SKM-1 treated with dmso at 0.1 percent for 144 hours (cell line): ENCODE data around the gene DBT.
"Not testable (repeated sequence)": the region's sequence is repeated elsewhere in the genome, so short reads cannot be mapped to it uniquely, and the experiment has no call there.

Experiments used
- DNase-seq: peaks from one replicate; lab custom pipeline; 2025; ENCODE audit not compliant: unreplicated experiment; lab: John Stamatoyannopoulos, UW

The DBT gene

DNA sequence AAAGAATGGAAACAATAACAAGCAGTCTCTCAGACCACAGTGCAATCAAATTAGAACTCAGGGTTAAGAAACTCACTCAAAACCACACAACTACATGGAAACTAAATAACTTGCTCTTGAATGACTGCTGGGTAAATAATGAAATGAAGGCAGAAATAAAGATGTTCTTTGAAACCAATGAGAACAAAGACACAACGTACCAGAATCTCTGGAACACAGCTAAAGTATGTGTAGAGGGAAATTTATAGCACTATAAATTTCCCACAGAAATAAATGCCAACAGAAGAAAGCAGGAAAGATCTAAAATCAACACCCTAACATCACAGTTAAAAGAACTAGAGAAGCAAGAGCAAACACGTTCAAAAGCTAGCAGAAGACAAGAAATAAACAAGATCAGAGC, 46.9 kb downstream of the DBT start:
- DNase-seq: not testable (repeated sequence)

DNA sequence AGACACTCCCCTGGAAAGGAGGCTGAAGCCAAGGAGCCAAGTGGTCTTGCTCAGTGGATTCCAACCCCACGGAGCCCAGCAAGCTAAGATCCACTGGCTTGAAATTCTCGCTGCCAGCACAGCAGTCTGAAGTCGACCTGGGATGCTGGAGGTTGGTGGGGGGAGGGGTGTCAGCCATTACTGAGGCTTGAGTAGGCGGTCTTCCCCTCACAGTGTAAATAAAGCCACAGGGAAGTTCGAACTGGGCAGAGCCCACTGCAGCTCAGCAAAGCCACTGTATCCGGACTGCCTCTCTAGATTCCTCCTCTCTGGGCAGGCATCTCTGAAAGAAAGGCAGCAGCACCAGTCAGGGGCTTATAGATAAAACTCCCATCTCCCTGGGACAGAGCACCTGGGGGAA, 49.6 kb downstream of the DBT start:
- not testable (repeated sequence) for DNase-seq

GRCh38 chr1:100198596-100198995, 51.0 kb downstream of the DBT start:
- no peak for DNase-seq

GRCh38 chr1:100188617-100189016, 61.0 kb downstream of the DBT start:
- DNase-seq: peak; percentile 9

- peak; percentile 9 for DNase-seq
Observed at GRCh38 chr1:100187912-100188311, 61.7 kb downstream of the DBT start.

- DNase-seq: peak; percentile 64
Observed at GRCh38 chr1:100184536-100184935, 65.1 kb downstream of the DBT start.

DNA sequence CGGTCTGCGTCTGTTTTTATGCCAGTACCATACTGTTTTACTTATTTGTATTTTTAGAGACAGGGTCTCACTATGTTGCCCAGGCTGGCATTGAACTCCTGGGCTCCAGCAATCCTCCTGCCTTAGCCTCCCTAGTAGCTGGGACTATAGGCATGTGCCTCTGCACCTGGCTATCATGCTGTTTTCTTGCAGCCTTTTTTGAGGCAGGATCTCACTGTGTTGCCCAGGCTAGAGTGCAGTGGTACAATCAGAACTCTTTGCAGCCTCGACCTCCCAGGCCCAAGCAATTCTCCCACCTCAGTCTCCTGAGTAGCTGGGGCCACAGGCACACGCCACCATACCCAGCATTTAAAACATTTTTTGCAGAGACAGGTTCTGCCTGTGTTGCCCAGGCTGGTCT, 66.3 kb downstream of the DBT start:
- no peak for DNase-seq

DNA sequence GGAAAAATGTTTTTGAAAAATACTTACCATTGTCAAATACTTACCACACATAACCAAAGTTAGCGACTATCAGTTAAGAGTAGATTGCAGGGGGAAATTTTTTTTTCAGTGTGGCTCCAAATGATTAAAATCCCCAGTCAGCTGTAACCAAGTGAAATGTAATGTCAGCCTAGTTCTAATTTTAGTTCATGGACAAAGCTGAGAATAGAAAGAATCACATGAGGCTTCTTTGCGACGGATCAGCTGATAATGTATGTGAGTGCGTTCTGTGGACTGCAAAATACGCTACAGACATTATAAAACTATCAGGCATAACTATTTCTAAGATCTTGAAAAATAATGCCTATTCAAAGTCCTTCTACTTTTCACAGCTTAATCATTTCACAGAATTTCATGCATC, 71.5 kb downstream of the DBT start, which contains the start of gene LRRC39:
Gene LRRC39 (minus strand): TSS at position 166 of the 400 bp plus-strand sequence. CDS start 9,740 bp downstream, outside the sequence.
- DNase-seq: no peak

DNA sequence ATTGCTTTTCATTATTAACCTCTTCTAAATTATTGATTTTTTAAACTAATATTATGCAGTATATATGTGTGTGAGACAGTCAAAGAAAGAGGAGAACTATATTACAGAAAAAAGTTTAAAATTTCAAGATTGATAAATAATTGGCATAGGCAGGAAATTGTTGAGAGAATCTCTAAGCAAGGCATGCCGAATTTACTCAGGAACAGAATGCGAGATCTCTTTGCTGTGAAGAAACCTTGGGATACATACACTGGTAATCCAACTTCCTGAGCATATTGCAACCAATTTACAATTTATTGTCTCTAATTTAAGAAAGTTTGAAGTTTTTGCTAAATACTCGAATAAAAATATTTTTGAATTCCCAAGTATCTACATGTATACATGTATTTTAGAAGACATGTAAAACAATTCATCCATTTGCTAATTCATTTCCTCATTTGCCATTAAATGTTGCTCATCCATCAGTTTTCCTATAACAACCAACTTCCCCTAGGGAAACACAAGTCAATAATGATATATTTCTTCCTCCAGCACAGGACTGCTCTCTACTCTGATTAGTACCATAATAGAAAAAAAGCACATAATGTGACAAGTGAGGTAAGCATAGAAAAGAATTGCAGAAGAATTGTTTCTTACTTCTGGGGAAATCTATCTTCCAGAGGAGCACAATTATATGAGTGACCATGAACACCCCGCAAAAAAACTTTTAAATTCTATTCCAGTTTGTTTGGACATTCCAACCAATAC, 72.2 kb downstream of the DBT start:
- no peak for DNase-seq

DNA sequence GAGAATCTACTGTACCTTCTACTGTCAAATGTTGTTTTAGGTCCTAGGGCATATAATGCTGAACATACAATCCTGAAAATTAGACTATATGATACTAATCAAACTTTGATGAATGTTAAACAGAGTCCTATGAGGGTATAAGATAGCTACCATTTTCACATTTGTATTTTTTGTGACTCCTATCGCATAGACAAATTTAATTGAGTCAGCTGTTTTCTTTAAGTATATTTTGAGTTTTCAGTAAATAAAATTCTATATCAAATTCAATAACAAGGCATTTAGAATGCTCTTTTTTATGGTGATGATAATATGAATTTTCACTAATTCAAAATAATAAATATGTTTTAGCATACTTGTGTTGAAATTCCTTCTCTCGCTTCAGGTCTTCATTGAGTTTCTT, 81.6 kb downstream of the DBT start:
- no peak for DNase-seq

DNA sequence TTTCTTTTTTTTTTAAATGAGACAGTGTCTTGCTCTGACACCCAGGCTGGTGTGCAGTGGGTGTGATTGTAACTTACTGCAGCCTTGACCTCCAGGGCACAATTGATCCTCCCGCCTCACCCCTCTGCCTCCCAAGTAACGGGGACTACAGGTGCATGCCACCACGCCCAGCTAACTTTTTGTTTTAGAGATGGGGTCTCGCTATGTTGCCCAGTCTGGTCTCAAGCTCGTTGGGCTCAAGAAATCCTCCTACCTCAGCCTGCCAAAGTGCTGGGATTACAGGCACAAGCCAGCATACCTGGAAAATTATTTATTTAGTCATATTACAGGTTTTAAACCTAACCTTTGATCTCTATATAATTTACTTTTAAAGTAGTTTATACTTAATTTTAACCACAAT, 84.9 kb downstream of the DBT start:
- no peak for DNase-seq

- DNase-seq: no peak
Observed at GRCh38 chr1:100164216-100164615, 85.4 kb downstream of the DBT start.

- no peak for DNase-seq
Observed at GRCh38 chr1:100162881-100163280, 86.8 kb downstream of the DBT start.

- no peak for DNase-seq
Observed at GRCh38 chr1:100152271-100152670, 97.4 kb downstream of the DBT start.

- no peak for DNase-seq
Observed at GRCh38 chr1:100151679-100152078, 98.0 kb downstream of the DBT start.

DNA sequence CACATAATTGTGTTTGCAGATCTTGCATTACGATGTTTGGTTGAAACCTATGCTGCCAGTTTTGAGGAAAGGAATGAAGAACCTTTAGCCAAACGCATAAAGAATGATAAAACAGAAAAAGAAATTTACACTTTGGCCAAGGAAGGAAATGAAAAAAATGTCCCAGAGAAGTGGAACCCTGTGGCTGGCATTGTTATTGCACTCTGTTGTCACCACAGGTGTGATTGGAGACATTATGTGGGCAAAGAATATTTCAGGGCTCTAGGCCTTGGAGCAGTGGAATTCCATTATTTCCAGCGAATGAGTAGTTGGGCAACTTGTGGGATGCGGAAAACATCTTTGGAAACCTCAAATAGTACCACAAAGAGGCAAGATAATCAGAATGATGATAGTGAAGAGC, 101.8 kb downstream of the DBT start:
- no peak for DNase-seq

DNA sequence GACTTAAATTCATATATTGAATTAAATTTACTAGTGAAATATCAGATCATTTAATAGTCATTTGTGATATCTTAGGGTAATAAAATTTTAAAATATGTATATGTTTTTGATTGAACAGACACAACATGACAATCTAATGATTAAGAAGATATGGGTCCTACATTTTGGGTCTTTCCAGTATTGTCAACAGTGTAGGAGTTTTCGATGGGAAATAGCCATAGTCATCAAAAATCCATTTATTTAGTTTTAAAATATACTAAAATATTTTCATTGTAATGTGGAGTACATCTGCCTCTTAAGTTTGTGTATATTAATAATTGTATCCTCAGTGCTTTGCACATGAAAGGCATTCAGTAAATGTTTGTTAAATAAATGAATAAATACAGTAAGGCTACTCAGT, 102.7 kb downstream of the DBT start:
- DNase-seq: no peak

- DNase-seq: no peak
Observed at GRCh38 chr1:100145116-100145515, 104.5 kb downstream of the DBT start.

- no peak for DNase-seq
Observed at GRCh38 chr1:100142343-100142742, 107.3 kb downstream of the DBT start.

DNA sequence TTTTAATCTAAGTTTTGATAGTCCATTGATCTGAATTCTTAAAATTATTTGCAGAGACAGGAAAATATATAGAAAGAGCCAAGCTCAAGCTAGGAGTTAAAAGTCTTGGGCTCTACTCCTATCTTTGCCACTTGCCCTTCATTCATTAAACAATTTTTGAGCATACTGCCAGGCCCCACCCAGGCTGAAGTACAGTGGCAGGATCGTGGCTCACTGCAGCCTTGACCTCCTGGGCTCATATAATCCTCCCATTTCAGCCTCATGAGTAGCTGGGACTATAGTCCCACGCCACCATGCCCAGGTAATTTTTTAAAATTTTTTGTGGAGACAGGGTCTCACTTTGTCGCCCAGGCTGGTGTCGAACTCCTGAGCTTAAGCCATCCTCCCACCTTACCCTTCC, 108.4 kb downstream of the DBT start:
- no peak for DNase-seq

DNA sequence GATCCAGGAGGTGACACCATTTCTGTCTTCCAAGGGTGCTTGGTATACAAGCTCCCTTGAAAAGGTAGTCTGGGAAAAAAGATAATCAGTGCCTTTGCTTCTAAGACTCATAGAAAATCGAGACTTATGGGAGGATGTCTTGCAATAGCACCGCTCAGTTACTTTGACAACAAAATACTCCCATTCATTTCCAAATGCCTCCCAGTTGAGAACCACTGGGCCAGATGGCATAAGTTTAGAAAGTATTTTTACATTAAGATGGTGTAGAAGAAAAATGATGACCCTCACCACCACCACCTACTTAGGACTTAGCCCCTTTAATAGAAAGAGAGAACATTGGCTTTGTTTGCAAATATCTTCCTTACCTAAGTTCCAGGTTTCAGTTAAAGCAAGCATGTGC, 112.0 kb downstream of the DBT start:
- DNase-seq: no peak
